IMR-90 (cell line): ENCODE data around the gene RAB11B. TPM values are rescaled to one million over a fixed set of nuclear protein-coding genes. Genes with fewer than 3 reads are reported as not detected.

Experiments used
- ATAC-seq: fragments of 200-7000 bp; cut with Tn5 transposase; 2 replicates; pipeline ENCODE4 v1.9.1; 2020; ENCODE audit warnings: low read depth, mild to moderate bottlenecking, moderate library complexity
- BruUV-seq: library from RNA; stranded (reverse); fragments of 400-500 nt; replicated peaks from 2 replicates; lab custom pipeline; 2021; lab: Mats Ljungman, UMichigan
- CTCF ChIA-PET: fragments of 300-600 bp; formaldehyde crosslinking; extraction: SDS; loops from one replicate; lab custom pipeline; 2021; ENCODE audit warnings: antibody characterized with exemption; lab: Yijun Ruan, JAX
- POLR2A ChIA-PET: fragments of 300-600 bp; sonication (Branson Sonifier 250); formaldehyde crosslinking; loops from one replicate; lab custom pipeline; 2022; ENCODE audit warnings: antibody characterized with exemption; ENCODE audit not compliant: unreplicated experiment; lab: Charles Lee
- DNase-seq: peaks from one replicate; pipeline ENCODE4 v3.0.0; 2013
- H2AFZ ChIP-seq: replicated peaks from 2 replicates; pipeline ENCODE3; 2013; ENCODE audit warnings: low read length, mild to moderate bottlenecking; ENCODE audit not compliant: poor library complexity
- H2AK5ac ChIP-seq: 2 replicates; pipeline ENCODE4 v1.6.1; 2013; ENCODE audit warnings: low read depth, low read length, inconsistent platforms
- H2AK9ac ChIP-seq: replicated peaks from 2 replicates; pipeline ENCODE3; 2013; ENCODE audit warnings: mild to moderate bottlenecking, low read depth, low read length, moderate library complexity; ENCODE audit not compliant: poor library complexity
- H2BK120ac ChIP-seq: 2 replicates; pipeline ENCODE4 v1.6.1; 2013; ENCODE audit warnings: low read depth, low read length, inconsistent platforms
- H2BK15ac ChIP-seq: 3 replicates; pipeline ENCODE4 v1.6.1; 2013; ENCODE audit warnings: low read depth, low read length, inconsistent platforms
- H2BK20ac ChIP-seq: 2 replicates; pipeline ENCODE4 v1.6.1; 2013; ENCODE audit warnings: low read depth, mild to moderate bottlenecking, inconsistent platforms, low read length, moderate library complexity
- H2BK5ac ChIP-seq: 2 replicates; pipeline ENCODE4 v1.6.1; 2013; ENCODE audit warnings: mild to moderate bottlenecking, low read depth, low read length, inconsistent platforms; ENCODE audit not compliant: poor library complexity, severe bottlenecking
- H3K14ac ChIP-seq: replicated peaks from 2 replicates; pipeline ENCODE4 v1.6.1; 2013; ENCODE audit warnings: low read depth, low read length, inconsistent platforms
- H3K18ac ChIP-seq: 2 replicates; pipeline ENCODE4 v1.6.1; 2013; ENCODE audit warnings: low read depth, low read length, control low read depth
- H3K23ac ChIP-seq: 2 replicates; pipeline ENCODE4 v1.6.1; 2013; ENCODE audit warnings: low read depth, low read length, inconsistent platforms
- H3K27ac ChIP-seq: 2 replicates; pipeline ENCODE4 v1.5.1; 2013; ENCODE audit warnings: mild to moderate bottlenecking, control low read depth, low read length; ENCODE audit not compliant: insufficient read depth
- H3K27me3 ChIP-seq: 2 replicates; pipeline ENCODE4 v1.6.1; 2013; ENCODE audit warnings: low read length; ENCODE audit not compliant: control insufficient read depth, insufficient read depth
- H3K36me3 ChIP-seq: 2 replicates; pipeline ENCODE4 v1.6.1; 2013; ENCODE audit warnings: low read length, mixed read lengths; ENCODE audit not compliant: control insufficient read depth, insufficient read depth
- H3K4ac ChIP-seq: 2 replicates; pipeline ENCODE4 v1.6.1; 2013; ENCODE audit warnings: low read depth, low read length, inconsistent platforms
- H3K4me1 ChIP-seq: 2 replicates; pipeline ENCODE4 v1.6.1; 2013; ENCODE audit warnings: low read length, mixed read lengths; ENCODE audit not compliant: control insufficient read depth, insufficient read depth
- H3K4me2 ChIP-seq: 2 replicates; pipeline ENCODE4 v1.6.1; 2013; ENCODE audit warnings: low read depth, mild to moderate bottlenecking, control low read depth, low read length, moderate library complexity
- H3K4me3 ChIP-seq: 2 replicates; pipeline ENCODE4 v1.5.1; 2013; ENCODE audit warnings: low read depth, mild to moderate bottlenecking, control low read depth, low read length, moderate library complexity; ENCODE audit not compliant: insufficient read depth
- H3K56ac ChIP-seq: 2 replicates; pipeline ENCODE4 v1.6.1; 2013; ENCODE audit warnings: low read length, inconsistent platforms; ENCODE audit not compliant: insufficient read depth; ENCODE audit errors: extremely low read depth
- H3K79me1 ChIP-seq, 2 experiments: 2 replicates each; pipeline ENCODE4 v1.6.1; 2013; ENCODE audit warnings: low read length in 2 of 2, inconsistent platforms in 1 of 2, low read depth in 1 of 2
- H3K9ac ChIP-seq: 2 replicates; pipeline ENCODE4 v1.6.1; 2013; ENCODE audit warnings: low read depth, low read length, control low read depth
- H3K9me1 ChIP-seq: 2 replicates; pipeline ENCODE4 v1.6.1; 2013; ENCODE audit warnings: low read length, inconsistent platforms; ENCODE audit not compliant: insufficient read depth
- H3K9me3 ChIP-seq: 2 replicates; pipeline ENCODE4 v1.6.1; 2013; ENCODE audit warnings: low read length; ENCODE audit not compliant: control insufficient read depth, insufficient read depth
- H4K20me1 ChIP-seq: 2 replicates; pipeline ENCODE4 v1.6.1; 2013; ENCODE audit warnings: low read length, inconsistent platforms; ENCODE audit not compliant: insufficient read depth
- H4K5ac ChIP-seq: 2 replicates; pipeline ENCODE4 v1.6.1; 2013; ENCODE audit warnings: mild to moderate bottlenecking, low read depth, low read length, control low read depth
- H4K8ac ChIP-seq, 2 experiments: 2 replicates each; pipeline ENCODE4 v1.6.1; 2013; ENCODE audit warnings: low read depth in 2 of 2, low read length in 2 of 2, control low read depth in 1 of 2, inconsistent platforms in 1 of 2
- H4K91ac ChIP-seq: 2 replicates; pipeline ENCODE4 v1.6.1; 2013; ENCODE audit warnings: low read depth, low read length, inconsistent platforms; ENCODE audit not compliant: insufficient read depth
- CEBPB ChIP-seq: IDR thresholded peaks from 2 replicates; pipeline ENCODE4 v1.6.1; 2012; ENCODE audit warnings: low read depth, low read length, improper control_type of control experiment
- ELK1 ChIP-seq: fragments of 150-350 bp; IDR thresholded peaks from 2 replicates; pipeline ENCODE4 v1.6.1; 2016; ENCODE audit warnings: low read depth, mild to moderate bottlenecking, low read length, moderate library complexity, borderline replicate concordance
- FOS ChIP-seq: fragments of 150-350 bp; IDR thresholded peaks from 2 replicates; pipeline ENCODE4 v1.6.1; 2016; ENCODE audit warnings: low read depth, low read length
- MAZ ChIP-seq: IDR thresholded peaks from 2 replicates; pipeline ENCODE4 v1.6.1; 2012; ENCODE audit warnings: low read depth, mild to moderate bottlenecking, low read length, improper control_type of control experiment, moderate library complexity, borderline replicate concordance
- MXI1 ChIP-seq: IDR thresholded peaks from 2 replicates; pipeline ENCODE4 v1.6.1; 2012; ENCODE audit warnings: low read depth, mild to moderate bottlenecking, low read length, moderate library complexity, borderline replicate concordance
- POLR2A ChIP-seq: IDR thresholded peaks from 2 replicates; pipeline ENCODE4 v1.6.1; 2012; ENCODE audit warnings: mild to moderate bottlenecking, low read depth, low read length
- RAD21 ChIP-seq: IDR thresholded peaks from 2 replicates; pipeline ENCODE4 v1.6.1; 2012; ENCODE audit warnings: low read length, improper control_type of control experiment
- RFX5 ChIP-seq: IDR thresholded peaks from 2 replicates; pipeline ENCODE4 v1.8.0; 2012; ENCODE audit warnings: low read depth, mild to moderate bottlenecking, low read length, moderate library complexity
- SMC3 ChIP-seq: fragments of 150-350 bp; IDR thresholded peaks from 2 replicates; pipeline ENCODE4 v1.6.1; 2016; ENCODE audit warnings: low read depth, mild to moderate bottlenecking, antibody characterized with exemption, low read length, moderate library complexity
- WGBS, 2 experiments: methylation state at CpG; one replicate each; pipeline versions ENCODE4 v1.1.5 to v1.1.7; 2013; ENCODE audit warnings: missing lambda C conversion rate in 2 of 2; ENCODE audit not compliant: insufficient read length in 1 of 2; ENCODE audit errors: extremely low coverage in 2 of 2; 5-methylcytosine and 5-hydroxymethylcytosine counted together
- dilution Hi-C: fragments of 300-500 bp; cut with HindIII; formaldehyde crosslinking; loops from one replicate; pipeline ENCODE4 v1.14.3; 2018; ENCODE audit warnings: low sequenced_read_pairs; ENCODE audit not compliant: unreplicated experiment
- in situ Hi-C: fragments of 300-500 bp; cut with MboI; formaldehyde crosslinking; loops from 3 replicates; pipeline ENCODE4 v1.14.3; 2019; ENCODE audit warnings: low sequenced_read_pairs, inconsistent platforms, mixed read lengths
- intact Hi-C: fragments of 100-400 bp; cut with micrococcal nuclease; formaldehyde crosslinking; loops from 2 replicates; pipeline ENCODE4 v1.10.0; 2022
- polyA plus RNA-seq, 3 experiments: library from polyadenylated mRNA; depleted of rRNA; stranded (reverse); fragments of >200 nt; gene quantifications; 2 replicates each; pipeline ENCODE4 v1.2.3, GENCODE V29; 2012; ENCODE audit warnings: low replicate concordance in 1 of 3
- total RNA-seq: library from RNA; depleted of rRNA; stranded (reverse); fragments of >200 nt; gene quantifications from 2 replicates; pipeline ENCODE4 v1.2.3, GENCODE V29; 2012

The RAB11B gene
- total and polyA plus RNA-seq, 2 of the 4 experiments (the other 2 are of a cell fraction): 8.2 to 117 TPM

GRCh38 chr19:8387688-8388611, 2.2 kb upstream of the RAB11B start (continued):
- no peak for TF ChIP-seq MAZ
- no peak for TF ChIP-seq SMC3

GRCh38 chr19:8388612-8388958, 1.6 kb upstream of the RAB11B start:
- ChIA-PET CTCF (no interaction called here), POLR2A (interaction anchor here (0.7 kb wide), 1 partner anchor 181 kb away, joined by 6 read pairs; no protein-coding TSS in a partner anchor)
- no peak overlapping the region for H2BK20ac ChIP-seq
- H3K4me3 ChIP-seq: no peak overlapping the region
- H3K4ac ChIP-seq: no peak overlapping the region
- no peak overlapping the region for H3K18ac ChIP-seq
- no peak overlapping the region for H2BK120ac ChIP-seq
- H3K14ac ChIP-seq: no peak overlapping the region
- peaks cover 12 to 29% of the 10 kb centered on the region in 2 experiments; a peak in 3 of 4 replicates for H3K79me1 ChIP-seq
- H3K9me3 ChIP-seq: no peaks in the 10 kb centered on the region
- H3K4me1 ChIP-seq: peaks cover 9% of the 10 kb centered on the region; the same call in 1 of the 2 replicates
- BruUV-seq: no TSS peak
- DNase-seq (no peak), ATAC-seq (no peak)
- H4K8ac ChIP-seq: no peak overlapping the region
- in situ Hi-C loops (no loop called here), intact Hi-C loops (no loop called here), dilution Hi-C loops (no loop called here)
- peaks cover 8% of the 10 kb centered on the region for H3K9me1 ChIP-seq
- no peak overlapping the region for H2AFZ ChIP-seq
- H3K9ac ChIP-seq: no peak overlapping the region
- H3K27ac ChIP-seq: no peak overlapping the region
- no peak overlapping the region for H3K56ac ChIP-seq
- no peak overlapping the region for H2BK5ac ChIP-seq
- TF ChIP-seq RAD21 (no peak), POLR2A (no peak), FOS (no peak), ELK1 (no peak), CEBPB (no peak), MXI1 (no peak), RFX5 (no peak)
- H3K23ac ChIP-seq: no peak overlapping the region
- H2BK15ac ChIP-seq: no peak overlapping the region
- H4K5ac ChIP-seq: no peak overlapping the region
- H4K91ac ChIP-seq: no peak overlapping the region
- H3K4me2 ChIP-seq: no peak overlapping the region
- H3K27me3 ChIP-seq: no peaks in the 10 kb centered on the region
- peaks cover 24% of the 10 kb centered on the region for H4K20me1 ChIP-seq
- no peak overlapping the region for H2AK5ac ChIP-seq
- no CpG with 5 or more reads among the region's 2 CpGs for WGBS, 2 experiments
- H2AK9ac ChIP-seq: no peak overlapping the region
- H3K36me3 ChIP-seq: no peaks in the 10 kb centered on the region
